ENCODE measurements around the gene GPR3. TPM values are rescaled to one million over a fixed set of nuclear protein-coding genes. Genes with fewer than 3 reads are reported as not detected.
A peak's percentile ranks its signal among the peaks of the same experiment; 100 is the strongest.

The GPR3 gene
- polyA plus RNA-seq, 2 of the 4 experiments (the other 2 are of a cell fraction) = 0.76 to 1.7 TPM

- no peak for FAIRE-seq
- H3K4me1 ChIP-seq = peaks cover 14% of the 10 kb centered on the region; the same call in 1 of the 3 replicates
- ChIA-PET CTCF (interaction anchor here (1.1 to 12.1 kb wide), 6 partner anchors 8 to 49 kb away, joined by 3 to 134 read pairs (median 8); partner anchors contain the start of genes CD164L2, MAP3K6 and SYTL1), POLR2A (interaction anchor here (1.0 to 2.0 kb wide), 2 partner anchors 16 to 17 kb away, joined by 3 to 11 read pairs; partner anchors contain the start of gene MAP3K6)
- TF ChIP-seq BHLHE40 (IDR thresholded peaks at IDR 0.05; ENCODE audit: low read depth, low read length) (0 out of 2 replicates have a peak, but pooled peaks have one; percentile 27), ELK1 (IDR thresholded peaks at IDR 0.05; ENCODE audit: low read depth, low read length) (no peak), POLR2A (IDR thresholded peaks at IDR 0.05; ENCODE audit: low read length) (peak; percentile 16; the same call in 1 of the 2 replicates), CHD2 (IDR thresholded peaks at IDR 0.05; ENCODE audit: low read length, partially characterized antibody) (no peak), BCL3 (IDR thresholded peaks at IDR 0.05) (no peak), HEYL (CRISPR knock-in tag; IDR thresholded peaks at IDR 0.05) (no peak), PBX3 (IDR thresholded peaks at IDR 0.05) (peak; percentile 85), TFCP2L1 (CRISPR knock-in tag; IDR thresholded peaks at IDR 0.05) (no peak), TP53 (CRISPR knock-in tag; IDR thresholded peaks at IDR 0.05) (no peak), MAX (IDR thresholded peaks at IDR 0.05) (peak; percentile 44; the same call in 1 of the 2 replicates), PHF8 (IDR thresholded peaks at IDR 0.05; ENCODE audit: borderline replicate concordance, low read depth) (no peak), HOXA7 (CRISPR knock-in tag; IDR thresholded peaks at IDR 0.05) (no peak), SMC3 (IDR thresholded peaks at IDR 0.05) (no peak), HMGXB4 (CRISPR knock-in tag; IDR thresholded peaks at IDR 0.05; ENCODE audit: borderline replicate concordance) (no peak)
- H3K4me3 ChIP-seq = peak overlapping the region; percentile 48
- 94% methylated on average over 25 of the region's 84 CpGs for WGBS (ENCODE audit: missing lambda C conversion rate)
- no peaks in the 10 kb centered on the region for H3K9me3 ChIP-seq
- H3K27ac ChIP-seq = peak overlapping the region; percentile 78 to 89
- peak overlapping the region; percentile 96 for H3K4me2 ChIP-seq
- peak; percentile 70 to 80 for DNase-seq (ENCODE audit: low read depth in 1 of 2, low spot score in 1 of 2)
- ATAC-seq = peak; percentile 89 to 94
Measured at GRCh38 chr1:27349784-27350662, 42.4 kb upstream of the GPR3 start.

- H3K4me3 ChIP-seq = no peak overlapping the region
- ChIA-PET POLR2A (interaction anchor here (2.0 kb wide), 1 partner anchor 15 kb away, joined by 11 read pairs; the partner anchor contains the start of gene MAP3K6), CTCF (interaction anchor here (1.0 to 12.1 kb wide), 6 partner anchors 7 to 56 kb away, joined by 3 to 134 read pairs (median 6); partner anchors contain the start of genes MAP3K6 and SYTL1)
- peaks cover 14% of the 10 kb centered on the region; the same call in 1 of the 3 replicates for H3K4me1 ChIP-seq
- DNase-seq (ENCODE audit: low read depth in 1 of 2, low spot score in 1 of 2) (no peak), FAIRE-seq (no peak), ATAC-seq (no peak)
- no peak overlapping the region for H3K4me2 ChIP-seq
- no peaks in the 10 kb centered on the region for H3K9me3 ChIP-seq
- no peak overlapping the region for H3K27ac ChIP-seq
- TF ChIP-seq FOXS1 (CRISPR knock-in tag; IDR thresholded peaks at IDR 0.05) = no peak
- no peak for TF ChIP-seq HES2 (IDR thresholded peaks at IDR 0.05)
- TF ChIP-seq RFX5 (IDR thresholded peaks at IDR 0.05) = no peak
- TF ChIP-seq MAZ (IDR thresholded peaks at IDR 0.05; ENCODE audit: borderline replicate concordance, low read depth, low read length) = no peak
- TF ChIP-seq EHMT2 (IDR thresholded peaks at IDR 0.05; ENCODE audit: low read depth) = no peak
- no peak for TF ChIP-seq ATOH8 (CRISPR knock-in tag; IDR thresholded peaks at IDR 0.05; ENCODE audit: low read depth)
- no peak for TF ChIP-seq JUNB (IDR thresholded peaks at IDR 0.05)
- TF ChIP-seq HOXA7 (CRISPR knock-in tag; IDR thresholded peaks at IDR 0.05) = no peak
- no peak for TF ChIP-seq RNF2 (IDR thresholded peaks at IDR 0.05; ENCODE audit: borderline replicate concordance, low read depth)
- WGBS (ENCODE audit: missing lambda C conversion rate) = 90% methylated on average over 41 of the region's 62 CpGs
Measured at GRCh38 chr1:27350663-27351540, 41.5 kb upstream of the GPR3 start.

Measured in A549 (cell line).